ENCODE measurements around the gene EMP2.

GRCh38 chr16:10609402-10609774, 29.0 kb upstream of the EMP2 start:
- no peak for TF ChIP-seq CTCF (IDR thresholded peaks at IDR 0.05)
- TF ChIP-seq POLR2AphosphoS5 (IDR thresholded peaks at IDR 0.05; ENCODE audit: insufficient read depth in 1 of 2, low read depth in 1 of 2) = no peak
- TF ChIP-seq POLR2A (IDR thresholded peaks at IDR 0.05) = no peak

Measured in vagina (tissue), 2 donors.